ENCODE measurements around the gene UNC5CL.

Gene UNC5CL

DNA sequence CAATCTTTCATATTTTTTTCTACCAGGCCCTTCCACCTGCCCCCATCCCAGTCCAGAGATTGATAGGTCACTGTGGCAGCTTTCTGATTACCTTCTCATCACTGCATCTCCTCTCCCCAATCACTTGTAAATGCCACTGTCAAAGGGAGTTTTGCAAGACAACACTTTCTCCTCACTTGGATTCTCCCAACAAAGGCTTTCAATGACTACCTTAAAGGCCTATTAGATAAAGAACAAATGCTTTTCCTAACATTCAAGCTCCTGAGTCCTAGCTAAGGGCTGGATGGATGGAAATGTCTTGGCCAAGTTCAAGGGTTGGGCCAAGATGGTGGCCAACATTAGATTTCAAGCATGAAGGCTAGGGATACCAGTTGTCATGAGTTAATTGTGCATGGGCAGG, 55.3 kb downstream of the UNC5CL start:
- intact Hi-C loops (cut with DNase I): no loop called here
- DNase-seq: no peak

DNA sequence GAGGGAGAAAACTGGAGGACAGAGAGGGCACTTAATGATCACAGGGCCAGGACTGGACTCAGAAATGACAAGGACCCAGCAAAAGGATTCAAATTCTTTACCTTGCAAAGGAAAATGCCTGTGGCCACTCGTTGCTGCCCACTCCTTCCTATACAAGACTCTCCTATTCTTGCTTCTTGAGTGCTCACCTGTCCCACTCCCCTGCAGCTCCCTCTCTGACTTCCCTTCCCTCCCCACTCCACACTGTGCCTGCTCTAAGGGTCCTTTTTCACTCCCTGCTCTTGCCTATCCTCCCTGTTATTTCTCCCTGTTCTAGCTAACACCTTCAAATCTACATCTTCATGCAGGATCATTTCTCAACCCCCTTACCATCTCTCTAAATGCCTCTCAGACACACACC, 56.1 kb downstream of the UNC5CL start:
- no peak for DNase-seq
- intact Hi-C loops (cut with DNase I): no loop called here

DNA sequence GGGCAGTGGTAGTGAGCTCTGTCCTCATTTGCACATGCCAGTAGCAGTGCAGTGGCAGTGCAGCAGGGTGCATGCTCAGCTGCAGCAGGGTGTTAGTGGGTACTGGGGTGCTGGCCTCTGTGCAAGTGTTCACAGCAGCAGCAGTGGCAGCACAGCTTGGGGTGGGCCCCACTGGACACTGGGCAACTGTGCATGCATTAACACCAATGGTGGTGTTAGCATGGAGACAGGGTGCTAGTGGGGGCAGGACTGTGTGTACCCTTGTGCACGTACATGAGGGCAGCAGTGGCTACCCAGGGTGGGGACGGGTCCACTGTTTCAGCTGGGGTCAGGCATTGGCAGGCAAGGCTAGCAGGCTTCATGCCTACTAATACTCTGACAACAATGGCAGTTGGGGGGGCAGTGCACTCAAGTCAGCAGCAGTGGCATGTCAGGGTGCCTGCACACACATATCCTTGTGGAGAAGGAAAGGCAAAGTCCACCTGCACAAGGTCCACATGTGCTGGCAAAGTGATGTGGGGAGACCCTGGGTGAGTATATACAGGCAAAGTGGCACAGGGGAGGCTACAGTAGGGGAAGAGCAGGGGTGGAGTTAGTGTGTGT, 60.2 kb downstream of the UNC5CL start:
- no peak for DNase-seq
- intact Hi-C loops (cut with DNase I): no loop called here

DNA sequence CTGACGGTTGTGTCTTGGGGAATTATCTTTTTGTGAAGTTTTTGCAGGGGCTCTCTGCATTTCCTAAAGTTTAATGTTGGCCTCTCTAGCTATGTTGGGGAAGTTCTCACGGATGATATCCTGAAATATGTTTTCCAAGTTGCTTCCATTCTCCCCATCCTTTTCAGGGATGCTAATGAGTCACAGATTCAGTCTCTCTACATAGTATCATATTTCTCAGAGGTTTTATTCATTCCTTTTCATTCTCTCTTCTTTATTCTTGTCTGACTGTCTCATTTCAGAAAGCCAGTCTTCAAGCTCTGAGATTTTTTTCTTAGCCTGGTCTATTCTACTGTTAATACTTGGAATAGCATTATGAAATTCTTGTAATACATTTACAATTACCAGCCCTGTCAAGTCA, 61.3 kb downstream of the UNC5CL start:
- no peak for DNase-seq
- intact Hi-C loops (cut with DNase I): no loop called here

DNA sequence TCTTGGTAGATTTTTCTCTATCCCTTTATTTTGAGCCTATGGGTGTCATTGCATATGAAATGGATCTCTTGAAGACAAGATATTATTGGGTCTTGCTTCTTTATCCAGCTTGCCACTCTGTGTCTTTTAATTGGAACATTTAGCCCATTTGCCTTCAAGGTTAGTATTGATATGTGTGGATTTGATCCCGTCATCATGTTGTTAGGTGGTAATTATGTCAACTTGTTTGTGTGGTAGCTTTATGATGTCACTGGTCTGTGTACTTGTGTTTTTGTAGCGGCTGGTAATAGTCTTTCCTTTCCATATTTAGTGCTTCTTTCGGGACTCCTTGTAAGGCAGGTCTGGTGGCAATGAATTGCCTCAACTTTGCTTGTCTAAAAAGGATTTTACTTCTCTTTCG, 61.9 kb downstream of the UNC5CL start:
- intact Hi-C loops (cut with DNase I): no loop called here
- no peak for DNase-seq

Data from posterior cingulate gyrus (tissue), 11 donors.